Measurements from ENCODE around the gene RANBP17. TPM values are rescaled to one million over a fixed set of nuclear protein-coding genes. Genes with fewer than 3 reads are reported as not detected.

RANBP17 gene
- total and polyA plus RNA-seq, 2 of the 4 experiments (the other 2 are of a cell fraction) = 8.2 to 29.0 TPM

GRCh38 chr5:171242521-171242920 is 380.7 kb downstream of the RANBP17 start:
- Histone ChIP-seq H4K5ac (ENCODE audit: low read depth, low read length) (no peak overlapping the region), H3K9ac (ENCODE audit: low read depth, low read length) (no peak overlapping the region), H2AFZ (replicated peaks; ENCODE audit: low read length, poor library complexity) (no peak overlapping the region), H3K36me3 (ENCODE audit: control insufficient read depth, insufficient read depth, low read length) (no peaks in the 10 kb centered on the region; the same call in 1 of the 2 replicates), H3K4me1 (ENCODE audit: control insufficient read depth, insufficient read depth, low read length) (no peaks in the 10 kb centered on the region), H2BK15ac (ENCODE audit: low read depth, low read length) (no peak overlapping the region), H3K18ac (ENCODE audit: low read depth, low read length) (no peak overlapping the region), H3K23ac (ENCODE audit: low read depth, low read length) (no peak overlapping the region), H3K4me3 (ENCODE audit: insufficient read depth, low read depth, low read length) (no peak overlapping the region), H3K9me1 (ENCODE audit: insufficient read depth, low read length) (no peaks in the 10 kb centered on the region), H4K91ac (ENCODE audit: insufficient read depth, low read depth, low read length) (no peak overlapping the region), H3K56ac (ENCODE audit: extremely low read depth, insufficient read depth, low read length) (no peak overlapping the region), H3K4ac (ENCODE audit: low read depth, low read length) (no peak overlapping the region), H3K79me1 (ENCODE audit: low read depth in 1 of 2, low read length in 2 of 2) (no peaks in the 10 kb centered on the region), H2AK5ac (ENCODE audit: low read depth, low read length) (no peak overlapping the region), H3K27ac (ENCODE audit: insufficient read depth, low read length) (no peak overlapping the region), H3K9me3 (ENCODE audit: control insufficient read depth, insufficient read depth, low read length) (no peaks in the 10 kb centered on the region), H2BK5ac (ENCODE audit: low read depth, low read length, poor library complexity, severe bottlenecking) (no peak overlapping the region), H4K8ac (ENCODE audit: low read depth in 2 of 2, low read length in 2 of 2) (no peak overlapping the region), H2AK9ac (replicated peaks; ENCODE audit: low read depth, low read length, poor library complexity) (no peak overlapping the region), H3K14ac (replicated peaks; ENCODE audit: low read depth, low read length) (no peak overlapping the region), H4K20me1 (ENCODE audit: insufficient read depth, low read length) (no peaks in the 10 kb centered on the region), H2BK120ac (ENCODE audit: low read depth, low read length) (no peak overlapping the region), H3K4me2 (ENCODE audit: low read depth, low read length) (no peak overlapping the region), H2BK20ac (ENCODE audit: low read depth, low read length) (no peak overlapping the region), H3K27me3 (ENCODE audit: control insufficient read depth, insufficient read depth, low read length) (no peaks in the 10 kb centered on the region)
- ATAC-seq (ENCODE audit: low read depth) = no peak
- POLR2A ChIA-PET (ENCODE audit: unreplicated experiment) = no interaction called here
- intact Hi-C loops (cut with micrococcal nuclease) (no loop called here), in situ Hi-C loops (cut with MboI; ENCODE audit: low sequenced_read_pairs) (no loop called here), dilution Hi-C loops (cut with HindIII; ENCODE audit: low sequenced_read_pairs, unreplicated experiment) (no loop called here)
- CTCF ChIA-PET = no interaction called here
- BruUV-seq (replicated peaks) = no TSS peak
- TF ChIP-seq, protein P1, sequence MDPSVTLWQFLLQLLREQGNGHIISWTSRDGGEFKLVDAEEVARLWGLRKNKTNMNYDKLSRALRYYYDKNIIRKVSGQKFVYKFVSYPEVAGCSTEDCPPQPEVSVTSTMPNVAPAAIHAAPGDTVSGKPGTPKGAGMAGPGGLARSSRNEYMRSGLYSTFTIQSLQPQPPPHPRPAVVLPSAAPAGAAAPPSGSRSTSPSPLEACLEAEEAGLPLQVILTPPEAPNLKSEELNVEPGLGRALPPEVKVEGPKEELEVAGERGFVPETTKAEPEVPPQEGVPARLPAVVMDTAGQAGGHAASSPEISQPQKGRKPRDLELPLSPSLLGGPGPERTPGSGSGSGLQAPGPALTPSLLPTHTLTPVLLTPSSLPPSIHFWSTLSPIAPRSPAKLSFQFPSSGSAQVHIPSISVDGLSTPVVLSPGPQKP (IDR thresholded peaks at IDR 0.05; ENCODE audit: borderline replicate concordance, low read depth, low read length) = no peak
- no peak for TF ChIP-seq FOS (IDR thresholded peaks at IDR 0.05; ENCODE audit: low read depth, low read length)
- TF ChIP-seq, protein P2, sequence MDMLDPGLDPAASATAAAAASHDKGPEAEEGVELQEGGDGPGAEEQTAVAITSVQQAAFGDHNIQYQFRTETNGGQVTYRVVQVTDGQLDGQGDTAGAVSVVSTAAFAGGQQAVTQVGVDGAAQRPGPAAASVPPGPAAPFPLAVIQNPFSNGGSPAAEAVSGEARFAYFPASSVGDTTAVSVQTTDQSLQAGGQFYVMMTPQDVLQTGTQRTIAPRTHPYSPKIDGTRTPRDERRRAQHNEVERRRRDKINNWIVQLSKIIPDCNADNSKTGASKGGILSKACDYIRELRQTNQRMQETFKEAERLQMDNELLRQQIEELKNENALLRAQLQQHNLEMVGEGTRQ (IDR thresholded peaks at IDR 0.05; ENCODE audit: low read depth, low read length) = no peak
- TF ChIP-seq RAD21 (IDR thresholded peaks at IDR 0.05; ENCODE audit: low read length) = no peak
- no peak for TF ChIP-seq CTCF (conservative IDR thresholded peaks at IDR 0.05; ENCODE audit: low read depth, low read length)
- no peak for TF ChIP-seq RFX5 (IDR thresholded peaks at IDR 0.05; ENCODE audit: low read depth, low read length)
- TF ChIP-seq POLR2A (IDR thresholded peaks at IDR 0.05; ENCODE audit: low read depth, low read length) = no peak
- TF ChIP-seq BHLHE40 (IDR thresholded peaks at IDR 0.05; ENCODE audit: low read depth, low read length) = no peak
- no peak for TF ChIP-seq NFE2L2 (IDR thresholded peaks at IDR 0.05; ENCODE audit: low read depth, low read length)
- TF ChIP-seq RCOR1 (IDR thresholded peaks at IDR 0.05; ENCODE audit: insufficient replicate concordance, low read length) = no peak
- TF ChIP-seq SMC3 (IDR thresholded peaks at IDR 0.05; ENCODE audit: low read depth, low read length) = no peak
- TF ChIP-seq MXI1 (IDR thresholded peaks at IDR 0.05; ENCODE audit: borderline replicate concordance, low read depth, low read length) = no peak
- WGBS, 2 experiments (ENCODE audit: extremely low coverage in 2 of 2, insufficient read length in 1 of 2) = no CpG with 5 or more reads among the region's 1 CpG
- peak; percentile 40 for DNase-seq

All from IMR-90 (cell line).